IPS DF 4.7 (cell line): ENCODE results near the gene GUK1.

Source experiments
- DNase-seq: peaks from one replicate; pipeline ENCODE4 v3.0.0-alpha.2; 2013; ENCODE audit warnings: low spot score; ENCODE audit errors: extremely low read depth

Gene GUK1, protein sequence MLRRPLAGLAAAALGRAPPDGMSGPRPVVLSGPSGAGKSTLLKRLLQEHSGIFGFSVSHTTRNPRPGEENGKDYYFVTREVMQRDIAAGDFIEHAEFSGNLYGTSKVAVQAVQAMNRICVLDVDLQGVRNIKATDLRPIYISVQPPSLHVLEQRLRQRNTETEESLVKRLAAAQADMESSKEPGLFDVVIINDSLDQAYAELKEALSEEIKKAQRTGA

DNA sequence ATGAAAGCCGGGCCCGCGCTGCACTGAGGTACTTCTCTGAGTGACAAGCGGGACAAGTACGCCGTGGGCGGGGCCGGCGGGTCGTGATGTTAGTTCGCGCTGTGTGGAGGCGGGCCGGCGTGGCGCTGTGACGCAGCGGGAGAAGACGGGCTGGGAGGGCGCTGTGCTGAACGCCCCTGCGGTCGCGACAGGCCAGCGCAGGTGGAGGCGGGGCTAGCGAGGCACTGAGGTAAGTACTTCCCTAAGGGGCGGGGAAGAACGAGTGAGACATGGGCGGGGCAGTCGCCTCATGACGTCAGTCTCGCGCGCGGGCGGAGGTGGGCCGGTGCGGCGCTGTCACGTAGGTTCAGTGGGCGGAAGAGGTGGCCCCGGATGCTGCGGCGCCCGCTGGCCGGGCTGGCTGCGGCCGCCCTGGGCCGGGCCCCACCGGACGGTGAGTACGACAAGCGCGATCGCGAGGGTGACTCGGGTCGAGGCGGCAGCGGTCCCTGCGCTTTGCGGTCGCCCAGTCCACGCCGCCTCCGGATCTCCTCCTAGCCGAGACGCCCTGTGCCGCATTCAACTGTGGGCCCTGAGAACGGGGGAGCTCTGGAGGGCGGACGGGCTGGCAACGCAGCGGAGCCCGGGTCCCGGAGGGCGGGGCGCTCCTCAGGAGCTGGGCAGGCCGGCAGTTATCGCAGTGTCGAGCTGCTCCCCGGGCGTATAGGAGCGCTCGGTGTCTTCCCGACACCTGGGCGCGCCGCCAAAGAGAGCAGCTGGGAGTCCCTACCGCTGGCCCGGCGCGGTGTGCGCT is at the start of gene GUK1:
Gene GUK1 (plus strand): TSS at position 349 of the 793 bp plus-strand sequence. CDS start 24 bp downstream, at position 373.
- peak; percentile 91 for DNase-seq

DNA sequence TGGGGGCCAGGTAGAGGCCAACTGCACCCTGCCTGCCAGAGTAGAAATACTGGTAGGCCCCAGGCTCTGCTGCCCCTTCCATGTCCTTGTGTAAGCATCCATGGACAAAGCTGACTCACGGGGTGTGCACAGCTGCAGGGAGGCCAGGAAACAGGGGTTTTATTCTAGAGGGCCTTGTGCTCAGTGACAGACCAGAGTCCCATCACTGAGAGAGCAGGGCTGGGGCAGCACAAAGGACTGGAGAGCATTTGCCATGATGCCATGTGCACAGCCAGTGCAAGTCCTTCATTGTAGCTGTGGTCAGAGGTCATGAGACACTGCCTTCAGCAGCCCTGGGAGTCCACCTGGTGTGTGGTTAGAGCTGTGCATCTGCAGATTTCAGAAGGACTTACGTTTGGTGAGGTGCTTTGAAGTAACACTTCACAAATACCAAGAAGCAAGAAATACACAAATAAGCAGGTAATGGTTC is 49.4 kb upstream of the GUK1 start:
- DNase-seq, result no peak

DNA sequence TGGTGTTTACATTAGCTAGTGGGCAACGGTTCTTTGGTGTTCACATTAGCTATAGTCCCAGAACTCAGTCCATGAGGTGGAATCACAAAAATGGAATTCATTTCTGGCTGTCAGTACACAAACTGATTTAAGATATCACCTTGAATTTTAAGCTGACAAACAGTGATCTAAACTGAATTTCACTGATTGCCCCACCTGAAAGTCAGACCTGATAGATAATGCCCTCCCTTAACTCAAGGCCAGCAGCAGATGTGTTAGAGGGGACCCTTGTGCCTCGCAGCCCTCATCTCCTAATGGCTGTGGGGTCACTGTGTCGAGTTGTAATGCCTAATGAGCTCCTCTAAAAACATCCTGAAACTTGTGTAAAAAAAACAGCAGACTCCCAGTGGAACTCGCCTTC is 49.0 kb upstream of the GUK1 start:
- DNase-seq, result no peak

DNA sequence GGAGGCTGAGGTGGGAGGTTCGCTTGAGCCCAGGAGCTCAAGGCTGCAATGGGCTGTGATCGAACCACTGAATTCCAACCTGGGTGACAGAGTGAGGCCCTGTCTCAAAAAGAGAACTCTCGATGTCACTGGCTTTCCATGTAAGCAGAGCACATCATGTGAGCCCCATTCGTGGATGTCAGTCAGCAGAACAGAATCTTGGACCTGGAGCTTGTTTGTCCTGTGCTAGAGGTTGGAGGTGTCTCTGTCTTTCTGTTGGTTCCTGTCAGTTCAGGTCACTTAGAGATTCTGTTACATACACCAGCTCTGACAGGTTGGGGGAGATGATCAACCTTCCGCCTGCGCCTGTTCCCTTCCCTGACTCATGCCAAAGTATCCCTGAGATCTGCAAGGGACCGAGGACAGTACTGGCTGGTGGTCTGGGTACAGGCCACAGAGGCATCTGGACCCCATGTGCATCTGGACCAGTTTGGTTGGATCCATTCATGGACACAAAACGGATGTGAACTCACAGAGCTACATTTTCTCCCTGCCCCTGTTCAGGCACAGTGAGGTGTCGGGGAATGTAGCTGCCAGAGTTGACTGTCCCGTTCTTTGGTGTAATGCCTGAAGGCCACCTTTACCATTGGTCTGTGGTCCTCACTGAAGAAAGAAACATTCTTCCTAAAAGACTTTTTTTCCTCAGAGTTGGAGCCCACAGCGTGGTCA is 47.6 kb upstream of the GUK1 start:
- DNase-seq, result no peak

DNA sequence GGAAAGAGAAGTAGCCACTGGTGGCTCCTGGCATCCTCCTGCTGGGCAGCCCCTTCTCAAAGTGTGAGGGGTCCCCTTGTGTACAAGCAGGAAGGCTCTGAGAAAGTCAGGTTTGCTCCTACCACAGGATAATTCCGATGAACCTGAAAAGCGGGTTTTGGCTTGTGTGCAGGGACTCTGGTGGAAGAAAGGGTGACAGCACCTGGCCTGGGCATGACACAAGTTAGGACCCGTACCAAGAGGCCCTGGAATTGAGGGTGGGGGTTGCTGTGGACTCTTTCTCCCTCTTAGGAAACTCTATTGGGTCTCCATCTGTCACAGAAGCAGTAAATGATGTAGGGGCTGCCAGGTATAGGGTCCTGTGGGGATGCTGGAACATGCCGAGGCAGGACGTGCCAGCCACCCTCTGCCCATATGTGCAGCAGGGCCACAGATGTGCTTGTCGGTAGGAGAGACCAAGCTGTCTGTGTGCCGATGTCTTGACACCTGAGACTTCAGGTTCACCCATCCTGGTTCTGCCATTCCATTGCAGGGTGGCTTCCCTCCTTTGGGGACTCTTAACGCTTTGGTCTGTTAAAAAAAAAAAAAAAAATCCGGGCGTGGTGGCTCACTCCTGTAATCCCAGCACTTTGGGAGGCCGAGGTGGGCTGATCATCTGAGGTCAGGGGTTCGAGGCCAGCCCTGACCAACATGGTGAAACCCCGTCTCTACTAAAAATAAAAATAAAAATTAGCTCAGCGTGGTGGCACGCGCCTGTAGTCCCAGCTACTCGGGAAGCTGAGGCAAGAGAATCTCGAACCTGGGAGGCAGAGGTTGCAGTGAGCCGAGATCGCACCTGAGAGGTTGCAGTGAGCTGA is 46.8 kb upstream of the GUK1 start:
- DNase-seq, result no peak

DNA sequence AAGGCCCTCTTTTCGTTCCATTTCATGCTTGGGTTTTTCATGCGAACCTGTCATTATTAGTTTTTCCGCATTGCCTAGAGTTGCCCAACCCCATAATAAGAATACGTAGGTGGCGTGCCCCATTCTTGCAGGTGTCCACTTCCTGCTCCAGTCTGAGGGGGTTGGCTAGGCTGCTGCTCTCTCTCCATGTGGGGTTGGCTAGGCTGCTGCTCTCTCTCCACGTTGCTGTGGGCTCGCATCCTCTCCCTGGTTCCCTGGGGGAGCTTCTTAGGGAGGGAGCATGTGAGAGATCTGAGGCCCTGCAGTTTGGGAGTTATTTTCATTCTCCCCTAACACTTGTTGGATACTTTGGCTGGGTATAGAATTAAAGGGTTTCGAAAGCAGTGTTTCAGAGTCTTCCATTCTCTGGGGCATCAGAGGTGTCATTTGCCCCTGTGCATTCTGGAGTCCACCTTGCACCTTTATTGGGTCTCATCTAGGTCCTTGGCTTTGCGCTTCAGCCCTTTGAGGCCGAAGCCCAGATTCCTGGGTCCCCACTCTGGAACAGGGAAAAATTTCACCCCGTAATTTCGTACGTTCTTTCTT is 45.6 kb upstream of the GUK1 start:
- no peak for DNase-seq

DNA sequence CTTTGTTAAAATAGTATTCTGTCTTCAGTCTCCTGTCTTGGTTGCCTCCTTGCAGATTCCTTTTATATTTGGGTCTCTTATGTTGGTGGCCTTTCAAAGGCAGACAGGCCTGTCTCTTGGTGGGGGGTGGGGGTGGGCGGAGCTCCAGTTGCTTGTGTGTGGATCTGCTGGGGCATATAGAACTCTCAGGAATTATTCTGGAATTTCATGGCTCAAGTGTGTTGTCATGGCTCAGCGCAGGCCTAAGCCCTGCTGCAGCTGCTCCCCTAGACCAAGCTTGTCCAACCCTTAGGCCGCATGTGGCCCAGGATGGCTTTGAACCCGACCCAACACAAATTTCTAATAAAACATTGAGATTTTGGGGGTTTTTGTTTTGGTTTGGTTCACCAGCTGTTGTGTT is 44.9 kb upstream of the GUK1 start:
- DNase-seq, result no peak

DNA sequence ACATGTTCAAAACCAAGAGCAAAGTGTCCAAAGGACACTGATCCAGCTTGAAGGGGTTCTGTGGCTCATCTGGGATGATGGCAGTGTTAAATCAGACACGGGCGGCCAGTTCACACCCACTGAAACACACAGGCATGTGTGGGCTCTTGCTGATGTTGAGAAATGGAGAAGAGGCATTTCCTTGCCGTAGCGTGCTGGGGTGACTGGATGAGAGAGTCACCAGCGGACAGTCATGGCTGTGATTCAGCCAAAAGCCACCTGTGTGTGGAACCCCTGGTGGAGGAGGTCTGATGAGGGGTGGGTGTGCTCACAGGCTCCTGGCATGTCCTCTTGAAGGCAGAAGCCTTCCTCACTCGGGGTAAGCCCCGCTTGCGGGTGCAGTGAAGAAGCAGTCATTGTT is 44.1 kb upstream of the GUK1 start:
- DNase-seq, result no peak

DNA sequence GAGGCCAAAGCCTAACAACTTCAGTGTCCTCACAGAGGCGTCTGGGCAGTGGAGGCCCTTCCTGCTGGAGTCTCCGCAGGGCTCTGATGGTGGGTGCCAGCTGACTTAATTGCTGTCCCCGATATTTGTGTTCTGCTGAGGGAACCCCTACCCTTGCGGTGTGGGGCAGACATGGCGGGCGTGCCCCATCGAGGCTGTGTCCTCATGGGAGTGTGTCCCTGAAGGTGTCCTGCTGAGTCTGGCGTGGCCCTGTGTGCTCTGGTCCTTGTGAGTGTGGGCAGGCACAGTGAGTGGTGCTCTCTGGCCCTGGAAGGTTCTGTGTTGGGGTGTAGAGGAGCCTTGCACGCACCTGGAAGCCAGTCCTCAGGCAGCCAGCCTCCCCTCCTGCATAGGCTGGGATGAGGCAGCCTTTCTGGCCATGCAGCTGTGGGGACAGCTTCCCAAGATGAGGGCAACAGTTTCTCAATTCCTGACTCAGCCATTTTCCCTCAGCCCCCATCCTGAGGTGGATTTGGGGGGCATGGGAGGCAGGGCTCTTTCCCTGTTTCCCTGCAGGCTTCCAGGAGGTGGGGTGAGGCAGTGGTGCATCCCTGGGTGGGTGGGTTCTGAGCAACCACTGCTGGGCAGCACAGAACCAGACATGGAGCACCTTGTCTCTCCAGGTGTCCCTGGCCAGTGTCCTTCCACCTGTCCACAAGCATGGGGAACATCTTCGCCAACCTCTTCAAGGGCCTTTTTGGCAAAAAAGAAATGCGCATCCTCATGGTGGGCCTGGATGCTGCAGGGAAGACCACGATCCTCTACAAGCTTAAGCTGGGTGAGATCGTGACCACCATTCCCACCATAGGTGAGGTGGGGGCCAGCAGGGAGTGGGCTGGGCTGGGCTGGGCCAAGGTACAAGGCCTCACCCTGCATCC is 43.4 kb upstream of the GUK1 start:
- no peak for DNase-seq

DNA sequence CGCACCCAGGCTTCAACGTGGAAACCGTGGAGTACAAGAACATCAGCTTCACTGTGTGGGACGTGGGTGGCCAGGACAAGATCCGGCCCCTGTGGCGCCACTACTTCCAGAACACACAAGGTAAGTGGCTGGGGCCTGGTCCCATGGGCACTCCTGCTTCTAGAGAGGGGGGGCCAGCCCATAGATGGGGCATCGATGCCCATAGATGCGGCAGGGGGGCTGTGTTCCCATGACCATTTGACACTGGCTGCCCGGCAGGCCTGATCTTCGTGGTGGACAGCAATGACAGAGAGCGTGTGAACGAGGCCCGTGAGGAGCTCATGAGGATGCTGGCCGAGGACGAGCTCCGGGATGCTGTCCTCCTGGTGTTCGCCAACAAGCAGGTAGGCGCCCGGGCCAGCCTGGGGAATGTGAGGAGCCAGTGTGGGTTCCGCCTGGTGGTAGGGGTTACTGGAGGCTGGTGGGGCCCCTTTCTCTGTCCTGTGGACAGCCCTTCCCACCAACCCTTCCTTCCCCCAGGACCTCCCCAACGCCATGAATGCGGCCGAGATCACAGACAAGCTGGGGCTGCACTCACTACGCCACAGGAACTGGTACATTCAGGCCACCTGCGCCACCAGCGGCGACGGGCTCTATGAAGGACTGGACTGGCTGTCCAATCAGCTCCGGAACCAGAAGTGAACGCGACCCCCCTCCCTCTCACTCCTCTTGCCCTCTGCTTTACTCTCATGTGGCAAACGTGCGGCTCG is 42.6 kb upstream of the GUK1 start:
- DNase-seq, result no peak

DNA sequence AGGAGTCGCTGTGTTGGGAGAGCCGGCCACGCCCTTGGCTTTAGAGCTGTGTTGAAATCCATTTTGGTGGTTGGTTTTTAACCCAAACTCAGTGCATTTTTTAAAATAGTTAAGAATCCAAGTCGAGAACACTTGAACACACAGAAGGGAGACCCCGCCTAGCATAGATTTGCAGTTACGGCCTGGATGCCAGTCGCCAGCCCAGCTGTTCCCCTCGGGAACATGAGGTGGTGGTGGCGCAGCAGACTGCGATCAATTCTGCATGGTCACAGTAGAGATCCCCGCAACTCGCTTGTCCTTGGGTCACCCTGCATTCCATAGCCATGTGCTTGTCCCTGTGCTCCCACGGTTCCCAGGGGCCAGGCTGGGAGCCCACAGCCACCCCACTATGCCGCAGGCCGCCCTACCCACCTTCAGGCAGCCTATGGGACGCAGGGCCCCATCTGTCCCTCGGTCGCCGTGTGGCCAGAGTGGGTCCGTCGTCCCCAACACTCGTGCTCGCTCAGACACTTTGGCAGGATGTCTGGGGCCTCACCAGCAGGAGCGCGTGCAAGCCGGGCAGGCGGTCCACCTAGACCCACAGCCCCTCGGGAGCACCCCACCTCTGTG is 41.7 kb upstream of the GUK1 start:
- no peak for DNase-seq

DNA sequence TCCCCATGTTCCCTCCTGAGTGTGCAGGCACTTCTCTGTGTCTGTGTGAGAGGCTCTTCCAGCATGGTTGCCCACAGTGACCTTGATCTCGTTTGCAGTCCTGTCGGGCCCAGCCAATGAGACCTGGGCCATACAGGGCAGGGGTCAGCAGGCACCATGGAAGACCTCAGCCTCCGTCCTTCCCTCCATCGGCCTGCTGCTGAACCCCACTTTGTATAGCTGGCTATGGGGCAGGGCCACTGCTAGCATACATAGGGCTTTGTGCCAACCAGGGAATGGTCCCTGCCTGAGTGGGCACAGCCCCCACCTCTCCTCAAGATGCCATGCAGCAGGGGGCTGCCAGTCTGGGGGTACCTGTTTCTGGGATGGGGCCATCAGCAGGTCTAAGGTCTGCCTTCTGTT is 40.7 kb upstream of the GUK1 start:
- DNase-seq, result no peak

DNA sequence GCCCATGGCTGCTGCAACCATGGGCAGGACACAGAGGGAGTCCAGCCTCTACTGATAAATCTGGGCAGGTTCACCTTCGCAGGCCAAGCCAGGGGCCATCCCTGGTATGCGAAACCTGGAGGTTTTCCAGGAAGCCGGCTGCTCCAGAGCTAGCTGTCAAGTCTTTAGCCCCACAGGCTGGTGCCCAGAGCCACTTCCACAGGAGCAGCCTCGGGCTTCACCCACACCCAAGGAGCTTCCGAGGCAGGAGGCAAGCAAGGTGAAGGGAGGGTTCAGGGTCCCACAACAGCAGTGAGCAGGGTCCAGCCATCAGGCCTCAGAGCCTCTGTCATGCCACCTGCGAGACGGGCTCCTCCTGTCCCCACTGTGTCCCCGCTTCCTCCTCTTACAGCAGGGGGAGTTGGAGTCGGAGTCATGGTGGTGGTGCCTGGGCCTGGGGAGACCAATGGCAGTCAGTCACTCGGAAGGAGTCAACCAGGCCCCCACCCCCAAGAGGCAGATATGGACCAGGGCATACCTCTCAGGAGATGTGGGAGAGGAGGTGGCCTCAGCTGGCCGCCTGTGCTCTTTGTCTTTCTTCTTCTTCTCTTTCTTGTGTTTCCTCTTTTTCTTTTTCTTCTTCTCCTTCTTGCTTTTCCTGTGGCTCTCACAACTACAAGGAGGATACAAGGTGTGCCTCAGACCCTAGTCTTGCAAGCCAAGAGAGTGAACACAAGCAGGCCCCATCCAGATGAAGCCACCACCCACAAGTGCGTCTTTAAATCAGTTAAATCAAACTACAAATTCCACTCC is 39.1 kb upstream of the GUK1 start:
- DNase-seq, result no peak

DNA sequence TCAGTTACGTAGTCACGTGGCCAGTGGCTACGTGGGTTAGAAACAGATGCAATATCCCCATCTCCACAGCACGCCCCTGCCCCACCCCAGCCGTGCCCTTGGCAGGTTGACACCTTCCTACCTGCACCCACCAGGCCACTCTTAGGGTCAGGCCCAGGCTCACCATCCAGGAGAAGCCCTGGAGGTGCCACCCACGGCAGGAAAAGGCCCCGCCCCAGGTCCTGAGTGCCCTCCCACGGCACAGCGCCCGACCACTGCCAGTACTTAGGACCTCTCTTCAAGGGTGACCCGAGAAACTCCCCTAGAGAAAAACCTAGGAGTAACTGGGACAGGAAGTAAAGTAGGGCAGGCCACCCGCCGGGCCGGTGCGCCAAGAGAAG is 38.5 kb upstream of the GUK1 start:
- DNase-seq, result no peak

DNA sequence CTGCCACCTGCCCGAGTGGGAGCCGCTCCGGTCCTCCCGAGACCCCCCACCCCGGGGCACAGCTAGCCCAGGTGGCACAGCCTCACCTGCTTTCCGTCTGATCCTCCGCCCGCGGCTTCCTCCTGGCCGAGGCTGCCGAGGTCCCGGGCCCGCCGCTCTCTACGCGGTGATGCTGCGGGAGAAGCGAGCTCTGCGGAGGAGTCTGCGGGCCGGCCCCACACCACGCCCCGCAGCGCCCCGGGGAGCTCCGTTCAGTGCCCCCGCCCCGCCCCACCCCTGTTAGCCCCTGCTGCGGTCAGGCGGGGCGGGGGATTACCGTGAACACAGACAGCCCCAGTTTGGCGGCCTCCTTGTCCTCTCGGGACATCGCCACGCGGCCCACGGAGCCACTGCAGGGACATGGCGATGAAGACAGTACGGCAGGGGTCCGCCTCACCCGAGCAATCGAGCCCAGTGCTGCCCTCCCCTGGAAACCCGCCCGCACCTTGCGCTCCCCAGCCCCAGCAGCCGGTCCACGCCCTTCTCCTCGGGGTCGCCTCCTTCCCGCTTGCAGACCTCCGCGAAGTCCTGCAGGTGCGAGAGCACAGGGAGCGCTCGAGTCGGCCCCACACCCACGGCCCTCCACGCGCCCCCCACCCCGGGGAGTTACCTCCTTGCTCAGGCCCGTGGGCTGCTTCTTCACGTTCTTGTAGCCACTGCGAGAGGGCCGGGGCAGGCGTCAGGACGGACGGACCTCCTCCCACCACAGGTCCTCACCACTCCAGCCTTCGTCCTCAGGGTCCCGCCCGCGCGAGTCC is 37.9 kb upstream of the GUK1 start:
- DNase-seq, result no peak

DNA sequence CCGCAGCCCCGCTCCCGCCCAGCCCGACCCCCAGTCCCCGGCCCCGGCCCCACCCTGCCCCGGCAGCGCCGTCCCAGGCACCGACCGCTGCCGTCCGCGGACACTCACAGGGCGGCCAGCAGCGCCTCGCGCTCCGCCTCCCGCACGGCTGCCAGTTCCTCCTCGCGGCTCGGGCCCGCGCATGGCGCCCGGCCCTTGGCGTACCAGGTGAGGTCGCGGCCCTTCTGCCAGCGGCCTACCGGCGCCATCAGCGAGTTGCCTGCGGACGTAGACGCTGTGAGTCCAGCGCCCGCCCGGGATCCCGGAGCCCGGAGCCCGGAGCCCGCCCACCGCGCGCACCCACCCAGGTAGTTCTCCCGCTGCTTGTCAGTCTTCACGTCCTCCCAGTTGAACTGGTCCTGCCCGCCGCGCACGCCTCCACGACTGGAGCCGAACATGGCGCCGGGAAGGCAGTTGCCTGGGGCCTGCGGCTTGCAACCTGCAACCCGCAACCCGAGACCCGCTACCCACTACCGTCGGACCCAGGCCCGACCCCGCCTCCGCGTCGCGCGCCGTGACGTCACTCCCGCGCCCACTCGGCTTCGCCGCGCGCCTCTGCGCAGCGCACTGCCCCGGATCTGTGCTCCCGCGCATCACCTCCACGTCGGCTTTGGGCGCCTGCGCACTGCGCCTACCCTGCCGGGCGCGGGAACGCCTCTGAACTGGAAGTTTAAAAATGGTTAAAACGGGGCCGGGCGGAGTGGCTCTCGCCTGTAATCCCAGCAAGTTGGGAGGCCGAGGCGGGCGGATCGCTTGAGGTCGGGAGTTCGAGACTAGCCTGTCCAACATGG is 37.1 kb upstream of the GUK1 start, which contains the start of gene C1orf35:
Gene C1orf35 (minus strand): TSS at position 535 of the 830 bp plus-strand sequence. CDS start 98 bp downstream, at position 437.
- DNase-seq, result peak; percentile 72
